Subcutaneous abdominal adipose tissue (tissue), 5 donors: ENCODE results near the gene MRPL4.

Source experiments
- H3K27ac ChIP-seq: one replicate; pipeline ENCODE4 v1.7.0; 2013; ENCODE audit warnings: low read depth, mild to moderate bottlenecking, inconsistent platforms, low read length, moderate library complexity
- H3K27me3 ChIP-seq, 5 donors: one replicate each; pipeline ENCODE4 v1.7.0; 2013; ENCODE audit warnings: low read length in 5 of 5, inconsistent platforms in 1 of 5; ENCODE audit not compliant: control insufficient read depth in 5 of 5, insufficient read depth in 4 of 5
- H3K36me3 ChIP-seq, 5 donors: one replicate each; pipeline ENCODE4 v1.7.0; 2013; ENCODE audit warnings: low read length in 5 of 5; ENCODE audit not compliant: control insufficient read depth in 5 of 5, insufficient read depth in 5 of 5
- H3K4me1 ChIP-seq, 5 donors: one replicate each; pipeline ENCODE4 v1.7.0; 2013; ENCODE audit warnings: low read length in 5 of 5, mild to moderate bottlenecking in 3 of 5, moderate library complexity in 1 of 5; ENCODE audit not compliant: control insufficient read depth in 5 of 5, insufficient read depth in 5 of 5
- H3K4me3 ChIP-seq, 5 donors: one replicate each; pipeline ENCODE4 v1.7.0; 2013; ENCODE audit warnings: low read length in 5 of 5, low read depth in 1 of 5
- H3K9ac ChIP-seq, 5 donors: one replicate each; pipeline ENCODE4 v1.7.0; 2013; ENCODE audit warnings: low read length in 5 of 5, mild to moderate bottlenecking in 4 of 5, moderate library complexity in 3 of 5
- H3K9me3 ChIP-seq, 5 donors: one replicate each; pipeline ENCODE4 v1.7.0; 2013; ENCODE audit warnings: low read length in 5 of 5; ENCODE audit not compliant: control insufficient read depth in 5 of 5
- donor health status: healthy.
- donor health status: healthy.
- donor health status: healthy.
- donor health status: healthy.
- donor health status: healthy.

MRPL4 gene

DNA sequence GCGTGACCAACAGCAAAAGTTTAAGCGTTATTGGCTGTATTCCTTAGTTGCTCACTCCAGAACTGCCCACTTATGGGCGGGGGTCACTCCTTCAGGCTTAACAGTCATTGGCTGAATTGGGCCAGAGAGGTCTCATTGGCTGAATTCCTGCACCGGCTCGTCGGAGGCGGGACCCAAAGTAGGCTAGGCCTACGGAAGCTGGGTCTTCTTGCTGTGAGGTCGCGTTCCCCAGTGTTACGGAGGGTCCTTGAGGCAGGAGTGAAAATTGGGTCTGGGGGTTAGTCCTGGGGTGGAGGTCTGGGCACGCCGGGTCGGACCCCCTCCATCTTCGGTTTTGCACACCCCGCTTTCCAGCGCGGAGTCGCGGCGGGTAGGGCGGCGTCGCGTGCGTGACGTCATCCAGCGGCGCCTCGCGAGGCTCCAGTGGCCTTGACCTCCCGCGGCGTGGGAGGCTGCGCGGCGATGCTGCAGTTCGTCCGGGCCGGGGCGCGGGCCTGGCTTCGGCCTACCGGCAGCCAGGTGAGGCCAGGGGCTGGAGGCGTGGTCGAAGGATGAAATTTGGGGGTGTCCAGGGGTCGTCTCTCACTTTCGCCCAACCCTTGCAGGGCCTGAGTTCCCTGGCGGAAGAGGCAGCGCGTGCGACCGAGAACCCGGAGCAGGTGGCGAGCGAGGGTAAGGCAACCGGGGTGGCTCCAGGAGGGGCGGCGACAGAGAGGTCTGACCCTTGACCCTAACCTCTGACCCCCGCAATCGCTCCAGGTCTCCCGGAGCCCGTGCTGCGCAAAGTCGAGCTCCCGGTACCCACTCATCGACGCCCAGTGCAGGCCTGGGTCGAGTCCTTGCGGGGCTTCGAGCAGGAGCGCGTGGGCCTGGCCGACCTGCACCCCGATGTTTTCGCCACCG, at the start of gene MRPL4:
Gene MRPL4, plus strand, starts transcription at position 423 of the 903 bp plus-strand sequence. Its CDS starts 40 bp downstream, at position 463.
- Histone ChIP-seq H3K36me3 (peaks cover 0 to 28% (median 24%) of the 10 kb centered on the region in 5 donors), H3K4me3 (peak within 1 kb of the TSS; percentile 87 to 100 (median 100)), H3K9ac (peak within 1 kb of the TSS; percentile 77 to 92 (median 79)), H3K9me3 (no peaks in the 10 kb centered on the region), H3K27me3 (no peaks in the 10 kb centered on the region), H3K27ac (peak within 1 kb of the TSS; percentile 50), H3K4me1 (peaks cover 0 to 25% (median 12%) of the 10 kb centered on the region in 5 donors)

DNA sequence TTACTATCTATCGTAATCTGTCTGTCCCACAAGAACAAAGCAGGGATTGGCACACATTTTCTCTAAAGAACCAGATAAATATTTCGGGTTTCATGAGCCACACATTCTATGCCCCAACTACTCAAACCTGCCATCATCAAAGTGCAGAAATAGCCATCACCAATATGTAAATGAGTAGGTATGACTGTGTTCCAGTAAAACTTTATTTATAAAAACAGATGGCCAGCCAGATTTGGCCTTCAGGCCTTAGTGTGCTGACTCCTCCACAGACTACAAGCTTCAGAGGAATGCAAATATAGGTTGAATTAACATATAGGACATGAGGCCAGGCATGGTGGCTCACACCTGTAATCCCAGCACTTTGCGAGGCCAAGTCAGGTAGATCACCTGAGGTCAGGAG, 48.3 kb upstream of the MRPL4 start:
- H3K27ac ChIP-seq: no peak overlapping the region
- H3K27me3 ChIP-seq: no peaks in the 10 kb centered on the region
- peaks cover 0 to 8% (median 6%) of the 10 kb centered on the region in 5 donors for H3K9me3 ChIP-seq
- H3K4me3 ChIP-seq: no peak overlapping the region
- H3K36me3 ChIP-seq: no peaks in the 10 kb centered on the region
- no peaks in the 10 kb centered on the region for H3K4me1 ChIP-seq
- H3K9ac ChIP-seq: no peak overlapping the region

DNA sequence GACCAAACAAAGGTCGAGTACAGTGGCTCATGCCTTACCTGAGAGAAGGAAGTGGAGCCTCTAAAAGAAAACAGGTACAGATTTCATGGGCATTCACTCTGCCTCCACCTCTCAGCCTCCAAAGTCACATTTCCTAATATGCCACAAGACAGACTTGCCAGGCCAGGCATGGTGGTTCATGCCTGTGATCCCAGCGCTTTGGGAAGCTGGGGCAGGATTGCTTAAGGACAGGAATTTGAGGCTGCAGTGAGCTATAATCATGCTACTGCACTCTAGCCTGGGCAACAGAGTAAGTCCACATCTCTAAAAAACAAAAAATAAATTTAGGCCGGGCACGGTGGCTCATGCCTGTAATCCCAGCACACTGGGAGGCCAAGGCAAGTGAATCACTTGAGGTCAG, 46.4 kb upstream of the MRPL4 start:
- Histone ChIP-seq H3K4me3 (no peak overlapping the region), H3K4me1 (no peaks in the 10 kb centered on the region), H3K36me3 (no peaks in the 10 kb centered on the region), H3K9me3 (peaks cover 0 to 8% (median 6%) of the 10 kb centered on the region in 5 donors), H3K27me3 (no peaks in the 10 kb centered on the region), H3K27ac (no peak overlapping the region), H3K9ac (no peak overlapping the region)

DNA sequence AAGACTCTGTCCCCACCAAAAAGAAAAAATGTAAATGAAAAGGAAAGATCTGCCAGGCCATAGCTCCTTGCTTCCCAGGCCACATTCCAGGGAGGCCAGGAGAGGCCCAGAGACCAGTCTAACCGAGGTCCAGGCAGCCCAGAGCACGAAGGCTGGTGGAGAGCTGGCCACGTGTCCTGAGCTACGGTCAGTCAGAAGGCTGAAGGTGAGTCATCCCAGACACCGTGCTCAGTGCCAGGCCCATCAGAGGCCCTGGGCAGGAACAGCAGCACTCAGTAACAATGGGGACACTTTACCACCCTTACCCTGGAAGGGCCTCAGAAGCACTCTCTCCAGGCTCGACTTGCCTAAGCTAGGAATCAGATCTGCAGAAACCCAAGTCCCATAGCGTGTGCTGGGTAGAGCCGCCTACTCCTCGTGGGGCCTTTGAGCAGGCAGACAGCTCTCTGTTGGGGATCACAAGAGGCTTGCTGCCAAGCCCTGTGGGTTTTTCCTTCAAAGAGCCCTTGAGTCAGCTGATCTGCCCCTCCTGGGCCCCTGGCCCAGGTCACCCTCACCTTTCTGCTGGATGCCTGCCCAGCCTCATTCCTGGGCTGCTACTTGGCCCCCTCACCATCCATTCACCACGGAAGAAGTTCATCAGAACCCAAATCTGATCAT, 45.7 kb upstream of the MRPL4 start:
- H3K4me1 ChIP-seq: no peaks in the 10 kb centered on the region
- no peak overlapping the region for H3K4me3 ChIP-seq
- H3K9me3 ChIP-seq: peaks cover 0 to 8% (median 6%) of the 10 kb centered on the region in 5 donors
- H3K9ac ChIP-seq: no peak overlapping the region
- H3K27me3 ChIP-seq: no peaks in the 10 kb centered on the region
- no peaks in the 10 kb centered on the region for H3K36me3 ChIP-seq
- no peak overlapping the region for H3K27ac ChIP-seq

DNA sequence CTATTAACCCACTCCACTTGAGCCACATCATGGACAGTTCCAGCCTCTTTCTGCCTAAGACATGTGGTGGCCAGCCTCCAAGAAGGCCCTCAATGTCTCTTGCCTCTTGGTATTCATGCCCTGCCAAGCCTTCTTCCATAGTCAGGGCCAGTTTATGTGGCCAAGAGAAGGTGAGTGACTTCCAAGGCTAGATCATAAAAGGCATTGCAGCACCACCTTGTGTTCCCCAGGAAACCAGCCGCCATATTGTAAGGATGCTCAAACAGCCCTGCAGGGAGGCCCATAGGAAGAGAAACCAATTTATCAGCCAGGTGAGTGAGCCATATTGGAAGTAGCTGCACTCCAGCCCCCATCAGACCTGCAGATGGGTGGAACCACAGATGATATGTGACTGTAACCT, 45.0 kb upstream of the MRPL4 start:
- no peaks in the 10 kb centered on the region for H3K4me1 ChIP-seq
- H3K27ac ChIP-seq: no peak overlapping the region
- H3K9ac ChIP-seq: no peak overlapping the region
- peaks cover 0 to 8% (median 6%) of the 10 kb centered on the region in 5 donors for H3K9me3 ChIP-seq
- H3K36me3 ChIP-seq: no peaks in the 10 kb centered on the region
- no peak overlapping the region for H3K4me3 ChIP-seq
- H3K27me3 ChIP-seq: no peaks in the 10 kb centered on the region

DNA sequence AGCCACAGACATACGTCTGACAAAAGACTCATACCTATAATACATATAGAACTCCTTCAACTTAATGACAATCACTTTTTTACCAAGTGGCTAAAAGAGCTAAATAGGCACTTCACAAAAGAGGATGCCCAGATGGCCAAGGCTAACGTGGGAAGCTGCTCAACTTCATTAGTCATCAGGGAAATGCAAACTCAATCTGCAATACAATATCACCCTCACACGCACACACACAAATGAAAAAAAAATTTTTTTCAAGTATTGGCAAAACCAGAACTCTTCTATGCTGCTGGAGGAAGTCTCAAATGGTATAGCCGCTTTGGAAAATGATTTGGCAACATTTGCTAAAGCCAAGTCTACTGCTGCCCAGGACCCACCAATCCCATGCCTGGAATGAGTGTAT, 42.7 kb upstream of the MRPL4 start:
- no peaks in the 10 kb centered on the region for H3K27me3 ChIP-seq
- no peak overlapping the region for H3K9ac ChIP-seq
- no peak overlapping the region for H3K4me3 ChIP-seq
- H3K27ac ChIP-seq: no peak overlapping the region
- H3K4me1 ChIP-seq: no peaks in the 10 kb centered on the region
- H3K36me3 ChIP-seq: no peaks in the 10 kb centered on the region
- H3K9me3 ChIP-seq: peaks cover 0 to 8% (median 6%) of the 10 kb centered on the region in 5 donors

DNA sequence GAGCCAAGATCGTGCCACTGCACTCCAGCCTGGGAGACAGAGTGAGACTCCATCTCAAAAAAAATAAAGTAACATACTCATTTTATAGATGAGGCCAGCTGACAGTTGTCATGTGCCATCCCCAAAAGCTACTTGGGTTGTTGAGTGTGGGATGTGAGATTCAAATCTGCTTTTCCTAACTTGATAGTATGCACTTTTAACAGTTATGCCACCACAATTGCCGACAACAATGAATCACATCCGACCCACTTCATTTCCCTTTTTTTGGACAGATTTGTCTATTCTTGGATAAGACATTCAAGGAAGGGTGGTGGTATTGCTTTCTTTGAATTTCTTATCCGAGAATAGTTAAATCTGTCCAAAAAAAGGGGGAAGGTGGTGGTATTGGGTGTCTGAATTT, 41.0 kb upstream of the MRPL4 start:
- Histone ChIP-seq H3K27ac (no peak overlapping the region), H3K27me3 (no peaks in the 10 kb centered on the region), H3K36me3 (no peaks in the 10 kb centered on the region), H3K9ac (no peak overlapping the region), H3K4me3 (no peak overlapping the region), H3K4me1 (no peaks in the 10 kb centered on the region), H3K9me3 (peaks cover 0 to 8% (median 6%) of the 10 kb centered on the region in 5 donors)

DNA sequence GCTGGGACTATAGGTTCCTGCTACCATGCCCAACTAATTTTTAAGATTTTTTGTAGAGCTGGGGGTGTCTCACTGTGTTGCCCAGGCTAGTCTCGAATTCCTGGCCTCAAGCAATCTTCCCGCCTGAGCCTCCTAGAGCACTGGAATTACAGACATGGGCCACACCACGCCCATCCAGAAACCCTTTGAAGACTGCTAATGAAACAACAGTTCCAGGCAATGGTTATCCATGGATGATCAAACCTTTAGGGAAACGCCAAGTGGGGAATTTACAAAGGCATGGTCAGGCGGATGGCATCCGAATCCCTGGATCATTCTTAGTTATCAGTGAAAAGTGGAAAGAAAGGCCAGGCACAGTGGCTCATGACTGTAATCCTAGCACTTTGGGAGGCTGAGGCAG, 40.3 kb upstream of the MRPL4 start:
- H3K4me3 ChIP-seq: no peak overlapping the region

DNA sequence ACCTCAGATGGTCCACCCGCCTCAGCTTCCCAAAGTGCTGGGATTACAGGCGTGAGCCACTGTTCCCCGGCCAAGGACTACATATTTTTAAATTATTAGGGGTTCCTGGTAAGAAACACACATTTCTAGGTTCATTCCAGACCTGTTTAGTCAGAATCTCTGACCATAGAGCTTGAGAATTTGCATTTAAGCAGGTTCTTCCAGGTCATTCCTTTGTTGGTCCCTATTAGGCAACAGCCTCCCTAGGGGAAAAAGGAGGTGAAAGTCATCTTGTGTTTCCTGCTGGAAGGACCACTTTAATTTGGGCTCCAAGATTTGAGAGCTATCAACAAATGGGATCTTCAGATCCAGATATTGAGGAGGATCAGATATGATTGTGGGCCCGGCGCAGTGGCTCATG, 37.2 kb upstream of the MRPL4 start:
- no peaks in the 10 kb centered on the region for H3K36me3 ChIP-seq
- no peaks in the 10 kb centered on the region for H3K4me1 ChIP-seq
- no peak overlapping the region for H3K9ac ChIP-seq
- H3K27me3 ChIP-seq: no peaks in the 10 kb centered on the region
- no peaks in the 10 kb centered on the region for H3K9me3 ChIP-seq
- H3K4me3 ChIP-seq: no peak overlapping the region
- H3K27ac ChIP-seq: no peak overlapping the region

More for the DNA sequence above, 40.3 kb upstream of the MRPL4 start:
- no peaks in the 10 kb centered on the region for H3K4me1 ChIP-seq
- H3K27me3 ChIP-seq: no peaks in the 10 kb centered on the region
- no peak overlapping the region for H3K27ac ChIP-seq
- peaks cover 0 to 8% (median 6%) of the 10 kb centered on the region in 5 donors for H3K9me3 ChIP-seq
- H3K9ac ChIP-seq: no peak overlapping the region
- no peaks in the 10 kb centered on the region for H3K36me3 ChIP-seq

DNA sequence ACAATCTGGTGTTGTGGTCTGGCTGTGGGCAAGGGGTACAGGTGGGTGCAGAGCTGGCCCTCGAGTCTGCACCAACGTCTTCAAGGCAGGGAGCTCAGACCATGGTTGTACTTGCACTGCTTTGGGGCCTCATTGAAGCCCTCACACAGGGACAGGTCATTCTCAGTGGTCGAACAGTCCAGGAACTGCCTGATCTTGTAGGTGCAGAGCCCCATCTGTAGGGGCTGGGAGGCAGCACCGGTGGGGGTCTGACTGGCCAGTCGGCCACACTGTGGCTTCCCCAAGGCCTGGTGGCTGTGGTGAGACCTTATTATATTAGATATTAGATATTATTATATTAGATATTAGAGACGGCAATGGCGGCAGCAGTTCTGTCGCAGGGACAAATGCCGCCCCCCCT, 34.9 kb upstream of the MRPL4 start:
- Histone ChIP-seq H3K27me3 (peaks cover 0 to 5% (median 0%) of the 10 kb centered on the region in 5 donors), H3K9me3 (no peaks in the 10 kb centered on the region), H3K36me3 (peaks cover 0 to 5% (median 0%) of the 10 kb centered on the region in 5 donors), H3K9ac (no peak overlapping the region), H3K27ac (no peak overlapping the region), H3K4me3 (no peak overlapping the region), H3K4me1 (peaks cover 0 to 2% (median 0%) of the 10 kb centered on the region in 5 donors)
